Measurements from ENCODE around the gene CYBA. TPM values are rescaled to one million over a fixed set of nuclear protein-coding genes. Genes with fewer than 3 reads are reported as not detected.
A peak's percentile ranks its signal among the peaks of the same experiment; 100 is the strongest.

Gene CYBA
- total and polyA plus RNA-seq, 2 of the 13 experiments (the other 11 are each of a cell fraction or from before 2014, with no cell fraction given): 196 to 250 TPM

GRCh38 chr16:88639231-88640038 lies 11.4 kb downstream of the CYBA start (continued):
- TF ChIP-seq ZNF687 (CRISPR knock-in tag; IDR thresholded peaks at IDR 0.05): peak; percentile 78
- peak; percentile 23 for TF ChIP-seq AGO1 (IDR thresholded peaks at IDR 0.05; ENCODE audit: low read depth, low read length, poor library complexity, severe bottlenecking)
- TF ChIP-seq FOSL2 (CRISPR knock-in tag; IDR thresholded peaks at IDR 0.05): no peak
- TF ChIP-seq ZNF33B (CRISPR knock-in tag; IDR thresholded peaks at IDR 0.05): 0 out of 2 replicates have a peak, but pooled peaks have one; percentile 10
- TF ChIP-seq ZNF510 (CRISPR knock-in tag; IDR thresholded peaks at IDR 0.05; ENCODE audit: low read depth): no peak
- 0 out of 2 replicates have a peak, but pooled peaks have one; percentile 33 for TF ChIP-seq SRY (CRISPR knock-in tag; IDR thresholded peaks at IDR 0.05)
- peak; percentile 53; the same call in 1 of the 2 replicates for TF ChIP-seq ZNF34 (CRISPR knock-in tag; IDR thresholded peaks at IDR 0.05; ENCODE audit: borderline replicate concordance)
- no peak for TF ChIP-seq ZBTB40 (IDR thresholded peaks at IDR 0.05)
- TF ChIP-seq ZBTB40 (CRISPR knock-in tag; IDR thresholded peaks at IDR 0.05): peak; percentile 55; the same call in 1 of the 2 replicates
